GM18907 (cell line): ENCODE data around the gene SRP54.
A peak's percentile ranks its signal among the peaks of the same experiment; 100 is the strongest.
"Not testable (repeated sequence)": the region's sequence is repeated elsewhere in the genome, so short reads cannot be mapped to it uniquely, and the experiment has no call there.

Source experiments
- ATAC-seq: cut with Tn5 transposase; IDR thresholded peaks from one replicate; pipeline ENCODE4 v1.9.1; 2021; ENCODE audit warnings: mild to moderate bottlenecking, moderate library complexity; ENCODE audit not compliant: unreplicated experiment

The SRP54 gene

GRCh38 chr14:34982421-34983147 lies at the start of gene SRP54:
SRP54 (plus strand) TSS chr14:34982992; CDS start chr14:34996710, 13,718 bp downstream.
- peak; percentile 86 for ATAC-seq

GRCh38 chr14:34933301-34933700 lies 49.5 kb upstream of the SRP54 start:
- no peak for ATAC-seq

DNA sequence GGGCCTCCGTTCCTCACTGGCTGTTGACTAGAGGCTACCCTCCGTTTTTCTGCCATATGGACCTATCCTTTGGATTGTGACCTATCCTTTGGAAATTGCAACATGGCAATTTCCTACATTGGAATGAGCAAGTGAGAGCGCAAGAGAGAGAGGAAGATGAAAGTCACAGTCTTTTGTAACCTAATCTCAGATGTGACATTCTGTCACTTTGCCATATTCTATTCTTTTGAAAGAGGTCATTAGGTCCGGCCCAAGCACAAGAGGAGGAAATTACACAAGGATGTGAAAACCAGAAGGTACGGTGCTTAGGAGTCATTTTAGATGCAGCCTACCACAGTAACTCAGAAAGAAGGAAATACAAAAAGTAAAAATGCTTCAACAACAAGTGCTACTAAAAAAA lies 47.3 kb upstream of the SRP54 start:
- no peak for ATAC-seq

DNA sequence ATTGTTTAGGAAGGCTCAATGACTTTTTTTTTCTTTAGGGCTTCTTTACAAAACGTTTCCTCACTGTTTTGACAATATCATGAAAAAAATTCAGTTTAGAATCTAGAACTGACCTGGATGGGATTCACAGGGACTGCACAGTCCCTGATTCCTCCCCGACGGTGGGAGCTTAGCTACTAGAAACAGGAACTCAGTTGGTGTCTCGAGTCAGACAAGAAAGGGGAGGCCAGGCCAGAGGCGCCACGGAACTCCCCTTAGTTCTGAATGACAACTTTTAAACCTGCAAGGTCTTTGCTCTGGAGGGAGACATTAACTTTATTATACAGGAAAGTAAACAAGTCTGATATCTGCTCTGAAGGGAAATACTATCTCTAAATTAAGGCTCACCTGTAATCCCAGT lies 45.4 kb upstream of the SRP54 start:
- no peak for ATAC-seq

- ATAC-seq: no peak
Measured at GRCh38 chr14:34937876-34938275, 44.9 kb upstream of the SRP54 start.

DNA sequence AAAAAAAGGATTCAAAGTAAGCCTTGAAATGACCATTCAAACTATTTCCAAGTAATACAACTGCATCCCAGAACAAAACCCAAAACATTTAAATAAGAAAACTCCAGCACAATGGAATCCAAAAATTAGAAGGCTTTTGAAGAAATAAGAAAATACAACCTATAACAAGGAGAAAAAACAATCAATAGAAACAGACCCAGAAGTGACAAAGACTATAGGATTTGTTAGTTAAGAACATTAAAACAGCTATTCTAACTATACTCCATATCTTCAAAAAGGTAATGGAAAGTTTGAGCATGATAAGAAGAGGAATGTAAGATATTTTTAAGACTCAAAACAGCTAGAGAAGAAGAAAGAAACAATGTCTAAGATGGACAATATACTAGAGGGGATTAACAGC lies 39.3 kb upstream of the SRP54 start:
- no peak for ATAC-seq

DNA sequence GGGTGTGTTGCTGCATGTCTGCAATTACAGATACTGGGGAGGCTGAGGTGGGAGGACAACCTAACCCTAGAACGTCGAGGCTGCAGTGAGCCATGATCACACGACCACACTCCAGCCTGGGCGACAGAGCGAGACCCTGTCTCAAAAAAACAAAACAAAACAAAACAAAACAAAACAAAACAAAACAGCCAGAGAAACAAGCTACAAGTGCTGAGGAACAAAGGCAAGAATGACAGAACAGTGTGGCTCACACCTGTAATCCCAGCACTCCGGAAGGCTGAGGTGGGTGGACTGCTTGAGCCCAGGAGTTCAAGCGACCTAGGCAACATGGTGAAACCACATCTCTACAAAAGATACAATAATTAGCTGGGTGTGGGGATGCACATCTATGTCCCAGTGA lies 38.0 kb upstream of the SRP54 start:
- no peak for ATAC-seq

DNA sequence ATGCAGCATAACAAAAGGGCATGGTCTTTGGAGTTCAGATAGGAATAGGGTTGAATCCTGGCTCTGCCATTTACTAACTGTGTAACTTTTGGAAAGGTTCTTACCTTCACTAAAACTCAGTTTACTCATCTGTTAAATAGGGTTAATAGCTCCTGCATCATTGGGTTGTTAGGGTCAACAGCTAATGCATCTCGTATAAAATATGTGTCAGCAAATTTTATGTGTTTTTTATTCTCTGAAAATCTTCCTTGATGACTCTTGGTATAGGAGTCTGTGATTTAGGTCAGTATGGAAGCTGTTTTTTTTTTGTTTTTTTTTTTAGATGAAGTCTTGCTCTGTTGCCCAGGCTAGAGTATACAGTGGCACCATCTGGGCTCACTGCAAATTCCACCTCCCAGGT lies 36.1 kb upstream of the SRP54 start:
- no peak for ATAC-seq

DNA sequence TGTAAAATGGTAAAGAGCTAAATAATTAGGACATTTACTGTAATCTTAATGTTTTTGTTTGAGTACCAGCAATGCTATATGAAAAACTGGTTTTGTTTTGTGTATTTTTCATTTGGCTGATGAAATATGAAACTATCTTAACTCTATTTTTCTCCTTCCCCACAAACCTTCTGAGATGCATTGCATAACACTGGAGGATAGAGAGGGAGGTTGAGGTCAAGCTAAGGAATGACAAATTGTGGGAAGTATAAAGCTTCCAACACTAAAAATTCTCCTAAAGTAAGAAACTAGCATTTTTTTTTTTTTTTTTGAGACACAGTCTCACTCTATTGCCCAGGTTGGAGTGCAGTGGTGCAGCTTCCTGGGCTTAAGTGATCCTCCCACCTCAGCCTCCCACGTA lies 31.5 kb upstream of the SRP54 start:
- no peak for ATAC-seq

GRCh38 chr14:34956931-34957330 lies 25.9 kb upstream of the SRP54 start:
- ATAC-seq: no peak

DNA sequence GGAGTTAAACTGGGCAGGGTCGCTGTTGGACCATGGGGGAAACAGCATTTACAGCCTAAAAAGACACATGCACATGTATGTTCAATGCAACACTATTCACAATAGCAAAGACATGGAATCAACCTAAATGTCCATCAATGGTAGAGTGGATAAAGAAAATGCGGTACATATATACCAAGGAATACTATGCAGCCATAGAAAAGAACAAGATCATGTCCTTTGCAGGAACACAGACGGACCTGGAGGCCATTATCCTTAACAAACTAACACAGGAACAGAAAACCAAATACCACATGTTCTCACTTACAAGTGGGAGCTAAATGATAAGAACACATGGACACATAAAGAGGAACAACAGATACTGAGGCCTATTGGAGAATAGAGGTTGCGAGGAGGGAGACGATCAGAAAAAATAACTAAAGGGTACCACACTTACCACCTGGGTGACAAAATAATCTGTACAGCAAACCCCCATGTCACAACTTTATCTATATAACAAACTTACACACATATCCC lies 25.0 kb upstream of the SRP54 start:
- ATAC-seq: no peak

- not testable (repeated sequence) for ATAC-seq
Measured at GRCh38 chr14:34962106-34962505, 20.7 kb upstream of the SRP54 start.

DNA sequence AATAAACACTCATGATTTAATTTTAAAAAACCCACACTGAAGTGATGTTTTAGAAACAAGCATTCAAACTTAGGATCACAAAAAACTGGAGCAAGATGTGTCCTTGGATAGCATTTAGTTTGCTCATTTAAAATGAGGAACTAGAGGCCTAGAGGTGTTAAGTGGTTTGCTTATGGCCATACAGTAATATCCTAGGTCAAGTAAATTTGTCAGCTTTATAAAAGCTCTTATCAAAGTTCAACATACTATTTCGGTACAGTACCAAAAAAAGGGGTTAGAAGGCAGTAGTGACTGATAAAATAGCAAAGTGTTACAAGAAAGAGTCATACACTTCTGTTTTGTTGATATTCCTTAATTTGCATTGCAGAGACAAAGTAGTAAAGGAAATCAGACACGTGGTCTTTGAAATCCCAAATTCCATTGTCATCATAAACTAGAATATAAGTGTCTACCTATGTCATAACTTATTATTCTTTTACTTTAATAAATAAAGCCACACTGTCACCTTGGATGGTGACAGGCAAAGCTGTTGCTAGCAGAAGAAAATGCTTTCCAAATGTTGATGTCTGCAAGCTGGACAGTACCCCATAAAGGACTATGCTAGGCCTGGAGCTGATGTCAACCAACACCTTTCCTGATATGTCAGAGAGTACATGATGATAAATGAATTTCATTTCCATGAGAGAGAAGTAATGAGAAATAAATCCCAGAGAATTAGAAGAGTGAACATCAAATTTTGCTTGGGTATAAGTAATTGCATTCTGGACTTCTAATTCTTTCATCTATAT lies 17.6 kb upstream of the SRP54 start:
- ATAC-seq: no peak

DNA sequence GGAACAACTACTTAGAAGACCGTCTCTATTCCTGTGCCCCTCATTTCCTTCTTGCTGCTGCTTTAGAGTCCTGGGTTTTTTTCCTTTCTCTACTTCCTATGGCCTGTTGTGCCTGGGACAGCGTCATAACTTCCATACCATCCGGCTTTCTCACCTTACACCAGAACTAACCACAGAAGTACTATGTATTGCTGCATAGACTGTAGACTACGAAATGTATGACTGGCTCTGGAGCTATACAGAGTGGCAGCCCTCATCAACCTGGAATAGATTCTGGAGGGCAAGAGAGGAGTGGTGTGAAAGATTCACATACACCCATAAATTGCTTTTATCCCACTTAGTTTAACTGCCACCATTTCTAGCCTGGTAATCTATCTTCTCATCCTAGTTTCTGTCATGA lies 16.9 kb upstream of the SRP54 start:
- no peak for ATAC-seq

GRCh38 chr14:34966413-34966812 lies 16.4 kb upstream of the SRP54 start:
- peak; percentile 89 for ATAC-seq

GRCh38 chr14:34970665-34971064 lies 12.1 kb upstream of the SRP54 start:
- no peak for ATAC-seq

DNA sequence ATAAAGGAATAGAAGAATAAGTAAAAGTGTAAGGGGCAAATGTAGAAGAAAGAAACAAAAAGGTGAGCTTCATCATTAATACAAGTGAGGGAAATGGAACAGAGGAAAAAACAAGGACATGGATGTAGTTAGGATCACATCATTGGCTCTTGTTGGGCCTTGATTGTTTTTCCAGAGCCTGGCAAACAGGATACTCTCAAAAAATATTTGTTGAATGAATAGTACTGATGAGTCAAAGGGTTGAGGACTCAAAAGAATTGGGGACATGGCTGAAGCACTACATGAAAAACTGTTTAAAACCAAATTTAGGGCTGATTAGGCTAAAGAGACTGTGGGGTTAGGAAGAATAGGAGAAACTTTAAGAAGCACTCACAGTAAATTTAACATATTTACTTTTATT lies 11.4 kb upstream of the SRP54 start:
- no peak for ATAC-seq

DNA sequence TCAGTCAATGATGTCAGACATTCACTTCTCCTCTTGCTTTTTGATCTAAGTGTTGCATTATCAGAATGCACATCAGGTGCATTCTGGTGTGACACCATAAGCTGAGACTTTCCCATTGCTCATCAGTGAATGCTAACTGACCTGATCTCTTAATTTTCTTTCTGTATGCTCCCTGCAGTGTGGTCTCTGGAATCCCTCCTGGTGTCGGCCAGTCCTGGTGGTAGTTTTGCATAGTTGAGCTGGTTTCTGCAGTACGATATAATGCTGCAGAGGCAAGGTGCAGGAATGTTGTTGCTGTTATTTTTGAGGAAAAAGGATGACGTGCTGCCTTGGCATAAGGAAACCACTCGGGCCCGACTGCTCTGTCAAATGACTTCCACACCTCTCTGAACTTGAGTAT lies 11.0 kb upstream of the SRP54 start:
- no peak for ATAC-seq

GRCh38 chr14:34978444-34978843 lies 4.3 kb upstream of the SRP54 start:
- ATAC-seq: no peak

DNA sequence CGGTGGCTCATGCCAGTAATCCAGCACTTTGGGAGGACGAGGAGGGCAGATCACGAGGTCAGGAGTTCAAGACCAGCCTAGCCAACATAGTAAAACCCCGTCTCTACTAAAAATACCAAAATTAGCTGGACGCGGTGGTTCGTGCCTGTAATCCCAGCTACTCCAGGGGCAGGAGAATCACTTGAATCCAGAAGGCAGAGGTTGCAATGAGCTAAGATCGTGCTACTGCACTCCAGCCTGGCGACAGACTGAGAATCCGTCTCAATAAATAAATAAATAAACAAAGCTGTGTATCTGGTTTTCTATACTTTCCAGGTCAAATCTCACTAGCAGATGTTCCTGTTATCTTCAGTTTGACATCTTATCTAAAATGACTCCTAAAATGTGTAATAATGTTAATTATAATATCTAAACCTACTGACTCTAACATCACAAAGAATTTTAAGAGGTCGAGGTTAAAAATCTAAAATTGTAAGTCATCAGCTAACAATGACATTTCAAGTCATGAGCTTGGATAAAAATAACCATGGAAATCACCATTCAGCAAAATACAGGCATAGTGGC lies 2.4 kb upstream of the SRP54 start:
- ATAC-seq: no peak

- peak; percentile 16 for ATAC-seq
Measured at GRCh38 chr14:34981743-34982420, 910 bp upstream of the SRP54 start.
